ENCODE measurements around the gene SPAG9. TPM values are rescaled to one million over a fixed set of nuclear protein-coding genes. Genes with fewer than 3 reads are reported as not detected.
A peak's percentile ranks its signal among the peaks of the same experiment; 100 is the strongest.

Gene SPAG9
- total RNA-seq, 1 experiment from 2014 or later, result 130 TPM

- ChIA-PET CTCF (interaction anchor here (0.5 to 8.0 kb wide), 15 partner anchors 9 to 312 kb away, joined by 3 to 186 read pairs (median 4); partner anchors contain the start of gene TOB1), POLR2A (interaction anchor here (0.7 to 2.6 kb wide), 3 partner anchors 86 to 102 kb away, joined by 4 to 14 read pairs (median 4); no protein-coding TSS in a partner anchor)
- no peak for TF ChIP-seq CTCF (IDR thresholded peaks at IDR 0.05; ENCODE audit: insufficient read depth in 1 of 2, low read depth in 1 of 2, low read length in 1 of 2, severe bottlenecking in 1 of 2, unreplicated experiment in 1 of 2)
- H3K4me3 ChIP-seq (ENCODE audit: low read depth, low read length), result no peak overlapping the region
- peak; percentile 66 to 86 for DNase-seq
- peaks cover 7% of the 10 kb centered on the region for H3K36me3 Mint-ChIP-seq (ENCODE audit: insufficient read depth, unreplicated experiment)
- H3K27me3 Mint-ChIP-seq (ENCODE audit: insufficient read depth, unreplicated experiment), result no peaks in the 10 kb centered on the region
- H3K4me1 Mint-ChIP-seq (ENCODE audit: low read depth, unreplicated experiment), result peaks cover 19% of the 10 kb centered on the region
- H3K36me3 ChIP-seq (ENCODE audit: control insufficient read depth, insufficient read depth, low read length), result no peaks in the 10 kb centered on the region
- H3K4me3 Mint-ChIP-seq (ENCODE audit: unreplicated experiment), result peak overlapping the region; percentile 15
- no peaks in the 10 kb centered on the region for H3K9me3 Mint-ChIP-seq (ENCODE audit: unreplicated experiment)
- no TSS peak for BruUV-seq (replicated peaks)
- no peaks in the 10 kb centered on the region for H3K9me3 ChIP-seq
- peaks cover 28% of the 10 kb centered on the region for H3K4me1 ChIP-seq
- H3K27me3 ChIP-seq (replicated peaks; ENCODE audit: control insufficient read depth, insufficient read depth, low read length), result no peaks in the 10 kb centered on the region
- intact Hi-C loops (cut with micrococcal nuclease; ENCODE audit: unreplicated experiment), result no loop called here
- peak overlapping the region; percentile 14 for H3K27ac Mint-ChIP-seq (ENCODE audit: unreplicated experiment)
Measured at GRCh38 chr17:50953831-50954601, 166.7 kb downstream of the SPAG9 start.

DNA sequence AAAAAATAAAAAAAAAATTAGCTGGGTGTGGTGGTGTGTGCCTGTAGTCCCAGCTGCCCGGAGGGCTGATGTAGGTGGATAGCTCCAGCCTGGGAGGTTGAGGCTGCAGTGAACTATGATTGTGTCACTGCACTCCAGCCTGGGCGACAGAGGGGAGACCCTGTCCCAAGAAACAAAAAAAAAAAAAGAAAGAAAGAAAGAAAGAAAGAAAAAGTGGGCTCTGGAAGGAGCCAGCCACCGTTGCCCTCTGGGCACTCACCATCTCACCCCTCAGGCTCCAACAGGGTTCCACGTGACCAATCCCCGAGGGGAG, 167.2 kb downstream of the SPAG9 start:
- Mint-ChIP-seq H3K27me3 (ENCODE audit: insufficient read depth, unreplicated experiment) (no peaks in the 10 kb centered on the region), H3K4me3 (ENCODE audit: unreplicated experiment) (no peak overlapping the region), H3K27ac (ENCODE audit: unreplicated experiment) (peak overlapping the region; percentile 14), H3K9me3 (ENCODE audit: unreplicated experiment) (no peaks in the 10 kb centered on the region), H3K4me1 (ENCODE audit: low read depth, unreplicated experiment) (peaks cover 19% of the 10 kb centered on the region), H3K36me3 (ENCODE audit: insufficient read depth, unreplicated experiment) (peaks cover 7% of the 10 kb centered on the region)
- ChIA-PET CTCF (interaction anchor here (0.7 to 8.0 kb wide), 11 partner anchors 24 to 555 kb away, joined by 3 to 186 read pairs (median 5); partner anchors contain the start of gene TOB1), POLR2A (interaction anchor here (0.7 to 2.6 kb wide), 3 partner anchors 86 to 101 kb away, joined by 4 to 14 read pairs (median 4); no protein-coding TSS in a partner anchor)
- Histone ChIP-seq H3K4me3 (ENCODE audit: low read depth, low read length) (no peak overlapping the region), H3K9me3 (no peaks in the 10 kb centered on the region), H3K36me3 (ENCODE audit: control insufficient read depth, insufficient read depth, low read length) (no peaks in the 10 kb centered on the region), H3K4me1 (peaks cover 28% of the 10 kb centered on the region), H3K27me3 (replicated peaks; ENCODE audit: control insufficient read depth, insufficient read depth, low read length) (no peaks in the 10 kb centered on the region)
- no peak for TF ChIP-seq CTCF (IDR thresholded peaks at IDR 0.05; ENCODE audit: insufficient read depth in 1 of 2, low read depth in 1 of 2, low read length in 1 of 2, severe bottlenecking in 1 of 2, unreplicated experiment in 1 of 2)
- no peak for DNase-seq
- intact Hi-C loops (cut with micrococcal nuclease; ENCODE audit: unreplicated experiment), result no loop called here
- BruUV-seq (replicated peaks), result no TSS peak

- BruUV-seq (replicated peaks), result no TSS peak
- CTCF ChIA-PET, result interaction anchor here (0.7 to 8.0 kb wide), 9 partner anchors 25 to 554 kb away, joined by 3 to 186 read pairs (median 4); partner anchors contain the start of gene TOB1
- Histone ChIP-seq H3K36me3 (ENCODE audit: control insufficient read depth, insufficient read depth, low read length) (no peaks in the 10 kb centered on the region), H3K27me3 (replicated peaks; ENCODE audit: control insufficient read depth, insufficient read depth, low read length) (no peaks in the 10 kb centered on the region), H3K4me1 (peaks cover 28% of the 10 kb centered on the region), H3K4me3 (ENCODE audit: low read depth, low read length) (no peak overlapping the region), H3K9me3 (no peaks in the 10 kb centered on the region)
- peaks cover 24% of the 10 kb centered on the region for H3K4me1 Mint-ChIP-seq (ENCODE audit: low read depth, unreplicated experiment)
- H3K27me3 Mint-ChIP-seq (ENCODE audit: insufficient read depth, unreplicated experiment), result no peaks in the 10 kb centered on the region
- intact Hi-C loops (cut with micrococcal nuclease; ENCODE audit: unreplicated experiment), result no loop called here
- TF ChIP-seq CTCF (IDR thresholded peaks at IDR 0.05; ENCODE audit: insufficient read depth in 1 of 2, low read depth in 1 of 2, low read length in 1 of 2, severe bottlenecking in 1 of 2, unreplicated experiment in 1 of 2), result no peak
- H3K36me3 Mint-ChIP-seq (ENCODE audit: insufficient read depth, unreplicated experiment), result peaks cover 7% of the 10 kb centered on the region
- DNase-seq, result peak in 1 of 2 experiments; percentile 38
- H3K27ac Mint-ChIP-seq (ENCODE audit: unreplicated experiment), result no peak overlapping the region
- H3K9me3 Mint-ChIP-seq (ENCODE audit: unreplicated experiment), result no peaks in the 10 kb centered on the region
- no peak overlapping the region for H3K4me3 Mint-ChIP-seq (ENCODE audit: unreplicated experiment)
- POLR2A ChIA-PET, result no interaction called here
Measured at GRCh38 chr17:50952889-50953288, 167.8 kb downstream of the SPAG9 start.
